ENCODE data around the gene TPI1. TPM values are rescaled to one million over a fixed set of nuclear protein-coding genes. Genes with fewer than 3 reads are reported as not detected.

The TPI1 gene
- total and polyA plus RNA-seq, 4 donors = 190 to 547 (median 396) TPM

DNA sequence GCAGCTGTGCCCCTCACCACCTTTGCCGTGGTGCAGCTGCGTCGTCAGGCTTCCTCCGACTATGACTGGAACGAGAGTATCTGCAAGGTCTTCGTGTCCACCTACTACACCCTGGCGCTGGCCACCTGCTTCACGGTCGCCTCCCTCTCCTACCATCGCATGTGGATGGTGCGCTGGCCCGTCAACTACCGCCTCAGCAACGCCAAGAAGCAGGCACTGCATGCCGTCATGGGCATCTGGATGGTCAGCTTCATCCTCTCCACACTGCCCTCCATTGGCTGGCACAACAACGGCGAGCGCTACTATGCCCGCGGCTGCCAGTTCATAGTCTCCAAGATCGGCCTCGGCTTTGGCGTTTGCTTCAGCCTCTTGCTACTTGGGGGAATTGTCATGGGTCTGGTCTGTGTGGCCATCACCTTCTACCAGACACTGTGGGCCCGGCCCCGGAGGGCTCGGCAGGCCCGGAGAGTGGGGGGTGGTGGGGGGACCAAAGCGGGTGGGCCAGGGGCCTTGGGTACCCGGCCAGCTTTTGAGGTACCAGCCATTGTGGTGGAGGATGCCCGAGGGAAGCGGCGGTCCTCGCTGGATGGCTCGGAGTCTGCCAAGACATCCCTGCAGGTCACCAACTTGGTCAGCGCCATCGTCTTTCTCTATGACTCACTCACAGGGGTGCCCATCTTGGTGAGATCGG, 43.1 kb upstream of the TPI1 start:
- no peak overlapping the region for H3K9ac ChIP-seq (ENCODE audit: low read depth in 1 of 2, low read length in 2 of 2)
- H3K9me3 ChIP-seq (ENCODE audit: control insufficient read depth in 4 of 4, low read length in 3 of 4) = no peaks in the 10 kb centered on the region
- DNase-seq (ENCODE audit: low spot score) = no peak
- peaks cover 7 to 44% (median 29%) of the 10 kb centered on the region in 4 donors for H3K4me1 ChIP-seq (ENCODE audit: control insufficient read depth in 4 of 4, insufficient read depth in 4 of 4, low read length in 3 of 4)
- no peak overlapping the region for H3K4me3 ChIP-seq (ENCODE audit: low read depth in 1 of 3, low read length in 3 of 3)
- H3K36me3 ChIP-seq (ENCODE audit: control insufficient read depth in 4 of 4, insufficient read depth in 3 of 4, low read depth in 1 of 4, low read length in 3 of 4) = no peaks in the 10 kb centered on the region
- no peak overlapping the region for H3K27ac ChIP-seq (ENCODE audit: low read depth in 1 of 2, low read length in 2 of 2)
- H3K27me3 ChIP-seq (ENCODE audit: control insufficient read depth in 4 of 4, insufficient read depth in 4 of 4, low read length in 3 of 4) = peaks cover 0 to 2% (median 0%) of the 10 kb centered on the region in 4 donors
- 89% methylated on average over 37 of the region's 37 CpGs for WGBS
- no peak for TF ChIP-seq HNF4A (conservative IDR thresholded peaks at IDR 0.05)

DNA sequence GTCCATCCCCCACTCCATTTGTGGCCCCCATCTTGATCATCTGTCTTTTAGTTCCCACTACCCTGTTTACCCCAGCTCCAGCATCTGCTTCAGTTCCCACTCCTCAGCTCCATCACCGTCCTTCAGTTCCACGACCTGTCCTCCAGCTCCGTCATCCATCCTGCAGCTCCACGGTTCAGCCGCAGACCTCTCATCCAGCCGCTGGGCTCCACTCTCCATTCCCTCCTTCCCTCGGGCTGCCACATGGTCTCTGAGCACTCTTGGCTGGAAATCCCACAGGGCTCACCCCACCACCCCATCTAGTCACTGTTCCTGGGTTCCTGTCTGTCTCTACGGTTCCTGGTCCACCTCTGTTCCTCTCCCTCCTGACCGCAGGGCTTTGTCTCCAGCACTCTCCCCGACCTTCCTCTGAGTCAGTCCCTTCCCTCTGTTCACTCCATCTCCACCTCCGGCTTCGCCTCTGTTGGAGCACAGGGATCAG, 42.4 kb upstream of the TPI1 start:
- TF ChIP-seq YY1 (IDR thresholded peaks at IDR 0.05) (no peak), FOXA2 (IDR thresholded peaks at IDR 0.05) (no peak), TAF1 (conservative IDR thresholded peaks at IDR 0.05) (no peak), JUND (IDR thresholded peaks at IDR 0.05) (no peak)
- TF ChIP-seq, protein P1, sequence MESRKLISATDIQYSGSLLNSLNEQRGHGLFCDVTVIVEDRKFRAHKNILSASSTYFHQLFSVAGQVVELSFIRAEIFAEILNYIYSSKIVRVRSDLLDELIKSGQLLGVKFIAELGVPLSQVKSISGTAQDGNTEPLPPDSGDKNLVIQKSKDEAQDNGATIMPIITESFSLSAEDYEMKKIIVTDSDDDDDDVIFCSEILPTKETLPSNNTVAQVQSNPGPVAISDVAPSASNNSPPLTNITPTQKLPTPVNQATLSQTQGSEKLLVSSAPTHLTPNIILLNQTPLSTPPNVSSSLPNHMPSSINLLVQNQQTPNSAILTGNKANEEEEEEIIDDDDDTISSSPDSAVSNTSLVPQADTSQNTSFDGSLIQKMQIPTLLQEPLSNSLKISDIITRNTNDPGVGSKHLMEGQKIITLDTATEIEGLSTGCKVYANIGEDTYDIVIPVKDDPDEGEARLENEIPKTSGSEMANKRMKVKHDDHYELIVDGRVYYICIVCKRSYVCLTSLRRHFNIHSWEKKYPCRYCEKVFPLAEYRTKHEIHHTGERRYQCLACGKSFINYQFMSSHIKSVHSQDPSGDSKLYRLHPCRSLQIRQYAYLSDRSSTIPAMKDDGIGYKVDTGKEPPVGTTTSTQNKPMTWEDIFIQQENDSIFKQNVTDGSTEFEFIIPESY (IDR thresholded peaks at IDR 0.05) = no peak
- H3K4me3 ChIP-seq (ENCODE audit: low read depth in 1 of 3, low read length in 3 of 3) = no peak overlapping the region
- peaks cover 10 to 38% (median 22%) of the 10 kb centered on the region in 4 donors for H3K4me1 ChIP-seq (ENCODE audit: control insufficient read depth in 4 of 4, insufficient read depth in 4 of 4, low read length in 3 of 4)
- peaks cover 0 to 2% (median 0%) of the 10 kb centered on the region in 4 donors for H3K27me3 ChIP-seq (ENCODE audit: control insufficient read depth in 4 of 4, insufficient read depth in 4 of 4, low read length in 3 of 4)
- no peak overlapping the region for H3K27ac ChIP-seq (ENCODE audit: low read depth in 1 of 2, low read length in 2 of 2)
- DNase-seq (ENCODE audit: low spot score) = no peak
- H3K36me3 ChIP-seq (ENCODE audit: control insufficient read depth in 4 of 4, insufficient read depth in 3 of 4, low read depth in 1 of 4, low read length in 3 of 4) = no peaks in the 10 kb centered on the region
- no peak overlapping the region for H3K9ac ChIP-seq (ENCODE audit: low read depth in 1 of 2, low read length in 2 of 2)
- no peaks in the 10 kb centered on the region for H3K9me3 ChIP-seq (ENCODE audit: control insufficient read depth in 4 of 4, low read length in 3 of 4)
- WGBS = 58% methylated on average over 12 of the region's 12 CpGs

GRCh38 chr12:6825398-6826124, 41.8 kb upstream of the TPI1 start:
- no peak overlapping the region for H3K9ac ChIP-seq (ENCODE audit: low read depth in 1 of 2, low read length in 2 of 2)
- no peaks in the 10 kb centered on the region for H3K36me3 ChIP-seq (ENCODE audit: control insufficient read depth in 4 of 4, insufficient read depth in 3 of 4, low read depth in 1 of 4, low read length in 3 of 4)
- DNase-seq (ENCODE audit: low spot score) = peak; percentile 90
- H3K4me3 ChIP-seq (ENCODE audit: low read depth in 1 of 3, low read length in 3 of 3) = no peak overlapping the region
- TF ChIP-seq TAF1 (conservative IDR thresholded peaks at IDR 0.05) (no peak), EGR1 (IDR thresholded peaks at IDR 0.05; ENCODE audit: low read depth in 2 of 2) (no peak), MAX (IDR thresholded peaks at IDR 0.05) (no peak), FOXA2 (IDR thresholded peaks at IDR 0.05) (no peak), FOXA1 (IDR thresholded peaks at IDR 0.05) (no peak), HNF4G (IDR thresholded peaks at IDR 0.05) (no peak), REST (IDR thresholded peaks at IDR 0.05) (peak; percentile 33), GABPA (IDR thresholded peaks at IDR 0.05 in 1 of 2, conservative IDR thresholded peaks at IDR 0.05 in 1 of 2) (no peak), NR2F2 (IDR thresholded peaks at IDR 0.05) (no peak), RAD21 (IDR thresholded peaks at IDR 0.05) (peak; percentile 95 to 99), RXRA (IDR thresholded peaks at IDR 0.05) (no peak), HNF4A (conservative IDR thresholded peaks at IDR 0.05) (peak in 1 of 2 donors; percentile 17), JUND (IDR thresholded peaks at IDR 0.05) (no peak)
- TF ChIP-seq, protein P2, sequence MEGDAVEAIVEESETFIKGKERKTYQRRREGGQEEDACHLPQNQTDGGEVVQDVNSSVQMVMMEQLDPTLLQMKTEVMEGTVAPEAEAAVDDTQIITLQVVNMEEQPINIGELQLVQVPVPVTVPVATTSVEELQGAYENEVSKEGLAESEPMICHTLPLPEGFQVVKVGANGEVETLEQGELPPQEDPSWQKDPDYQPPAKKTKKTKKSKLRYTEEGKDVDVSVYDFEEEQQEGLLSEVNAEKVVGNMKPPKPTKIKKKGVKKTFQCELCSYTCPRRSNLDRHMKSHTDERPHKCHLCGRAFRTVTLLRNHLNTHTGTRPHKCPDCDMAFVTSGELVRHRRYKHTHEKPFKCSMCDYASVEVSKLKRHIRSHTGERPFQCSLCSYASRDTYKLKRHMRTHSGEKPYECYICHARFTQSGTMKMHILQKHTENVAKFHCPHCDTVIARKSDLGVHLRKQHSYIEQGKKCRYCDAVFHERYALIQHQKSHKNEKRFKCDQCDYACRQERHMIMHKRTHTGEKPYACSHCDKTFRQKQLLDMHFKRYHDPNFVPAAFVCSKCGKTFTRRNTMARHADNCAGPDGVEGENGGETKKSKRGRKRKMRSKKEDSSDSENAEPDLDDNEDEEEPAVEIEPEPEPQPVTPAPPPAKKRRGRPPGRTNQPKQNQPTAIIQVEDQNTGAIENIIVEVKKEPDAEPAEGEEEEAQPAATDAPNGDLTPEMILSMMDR (IDR thresholded peaks at IDR 0.05; ENCODE audit: low read depth, low read length, missing input control) = peak; percentile 94
- TF ChIP-seq, protein P3, sequence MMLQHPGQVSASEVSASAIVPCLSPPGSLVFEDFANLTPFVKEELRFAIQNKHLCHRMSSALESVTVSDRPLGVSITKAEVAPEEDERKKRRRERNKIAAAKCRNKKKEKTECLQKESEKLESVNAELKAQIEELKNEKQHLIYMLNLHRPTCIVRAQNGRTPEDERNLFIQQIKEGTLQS (IDR thresholded peaks at IDR 0.05) = no peak
- 15% methylated on average over 19 of the region's 19 CpGs for WGBS
- H3K27ac ChIP-seq (ENCODE audit: low read depth in 1 of 2, low read length in 2 of 2) = no peak overlapping the region
- H3K4me1 ChIP-seq (ENCODE audit: control insufficient read depth in 4 of 4, insufficient read depth in 4 of 4, low read length in 3 of 4) = peaks cover 10 to 32% (median 18%) of the 10 kb centered on the region in 4 donors
- H3K27me3 ChIP-seq (ENCODE audit: control insufficient read depth in 4 of 4, insufficient read depth in 4 of 4, low read length in 3 of 4) = peaks cover 0 to 2% (median 0%) of the 10 kb centered on the region in 4 donors
- no peaks in the 10 kb centered on the region for H3K9me3 ChIP-seq (ENCODE audit: control insufficient read depth in 4 of 4, low read length in 3 of 4)

Data from liver (tissue), 9 donors.